GM12801 (cell line): ENCODE measurements around the gene ANKRD13A.

Source experiments
- TF ChIP-seq, protein P1 (sequence below): IDR thresholded peaks from one replicate; pipeline ENCODE4 v1.5.1; 2011; ENCODE audit warnings: control low read depth; ENCODE audit not compliant: insufficient read length; ENCODE audit errors: extremely low read depth

Gene ANKRD13A

DNA sequence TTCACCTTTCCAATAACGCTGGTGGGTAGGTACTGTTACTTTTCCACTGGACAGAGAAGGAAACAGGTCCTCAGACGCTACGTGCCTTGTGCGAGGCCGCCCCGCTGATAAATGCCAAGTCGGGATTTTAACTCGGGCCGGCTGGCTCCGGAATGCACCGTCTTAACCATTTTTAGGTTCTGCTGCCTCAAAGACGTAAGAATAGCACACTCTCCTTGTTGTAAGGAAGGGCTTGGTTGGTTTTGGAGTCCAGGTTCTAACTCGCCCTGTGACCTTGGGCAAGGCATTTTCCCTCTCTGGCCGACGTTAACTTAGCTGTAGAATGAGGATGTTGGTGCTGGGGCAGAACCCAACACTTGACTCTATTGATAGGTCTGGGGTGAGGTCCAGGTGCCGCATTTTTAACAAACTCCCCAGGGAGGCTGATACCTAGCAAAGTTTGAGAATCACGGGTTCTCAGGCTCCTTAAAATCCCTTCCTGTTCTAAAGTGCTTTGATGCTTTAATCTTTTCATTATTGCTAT is 814 bp downstream of the ANKRD13A start:
- TF ChIP-seq, protein P1, sequence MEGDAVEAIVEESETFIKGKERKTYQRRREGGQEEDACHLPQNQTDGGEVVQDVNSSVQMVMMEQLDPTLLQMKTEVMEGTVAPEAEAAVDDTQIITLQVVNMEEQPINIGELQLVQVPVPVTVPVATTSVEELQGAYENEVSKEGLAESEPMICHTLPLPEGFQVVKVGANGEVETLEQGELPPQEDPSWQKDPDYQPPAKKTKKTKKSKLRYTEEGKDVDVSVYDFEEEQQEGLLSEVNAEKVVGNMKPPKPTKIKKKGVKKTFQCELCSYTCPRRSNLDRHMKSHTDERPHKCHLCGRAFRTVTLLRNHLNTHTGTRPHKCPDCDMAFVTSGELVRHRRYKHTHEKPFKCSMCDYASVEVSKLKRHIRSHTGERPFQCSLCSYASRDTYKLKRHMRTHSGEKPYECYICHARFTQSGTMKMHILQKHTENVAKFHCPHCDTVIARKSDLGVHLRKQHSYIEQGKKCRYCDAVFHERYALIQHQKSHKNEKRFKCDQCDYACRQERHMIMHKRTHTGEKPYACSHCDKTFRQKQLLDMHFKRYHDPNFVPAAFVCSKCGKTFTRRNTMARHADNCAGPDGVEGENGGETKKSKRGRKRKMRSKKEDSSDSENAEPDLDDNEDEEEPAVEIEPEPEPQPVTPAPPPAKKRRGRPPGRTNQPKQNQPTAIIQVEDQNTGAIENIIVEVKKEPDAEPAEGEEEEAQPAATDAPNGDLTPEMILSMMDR = no peak

DNA sequence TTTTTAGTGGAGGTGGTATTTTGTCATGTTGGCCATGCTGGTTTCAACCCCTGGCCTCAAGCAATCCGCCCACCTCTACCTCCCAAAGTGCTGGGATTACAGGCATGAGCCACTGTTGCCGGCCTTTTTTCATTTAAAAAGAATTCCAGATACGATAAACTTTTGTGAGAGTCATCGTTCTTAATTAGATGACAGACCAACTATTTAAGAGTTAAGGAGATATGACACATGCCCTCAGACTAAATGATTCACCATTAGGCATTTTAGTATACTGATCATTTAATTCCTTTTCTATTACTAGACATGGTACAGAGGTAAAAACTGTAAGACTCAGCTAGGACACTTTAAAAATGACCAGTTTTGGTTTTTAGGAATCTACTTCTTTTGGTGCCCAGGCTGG is 2.4 kb downstream of the ANKRD13A start:
- TF ChIP-seq, protein P1 = no peak

DNA sequence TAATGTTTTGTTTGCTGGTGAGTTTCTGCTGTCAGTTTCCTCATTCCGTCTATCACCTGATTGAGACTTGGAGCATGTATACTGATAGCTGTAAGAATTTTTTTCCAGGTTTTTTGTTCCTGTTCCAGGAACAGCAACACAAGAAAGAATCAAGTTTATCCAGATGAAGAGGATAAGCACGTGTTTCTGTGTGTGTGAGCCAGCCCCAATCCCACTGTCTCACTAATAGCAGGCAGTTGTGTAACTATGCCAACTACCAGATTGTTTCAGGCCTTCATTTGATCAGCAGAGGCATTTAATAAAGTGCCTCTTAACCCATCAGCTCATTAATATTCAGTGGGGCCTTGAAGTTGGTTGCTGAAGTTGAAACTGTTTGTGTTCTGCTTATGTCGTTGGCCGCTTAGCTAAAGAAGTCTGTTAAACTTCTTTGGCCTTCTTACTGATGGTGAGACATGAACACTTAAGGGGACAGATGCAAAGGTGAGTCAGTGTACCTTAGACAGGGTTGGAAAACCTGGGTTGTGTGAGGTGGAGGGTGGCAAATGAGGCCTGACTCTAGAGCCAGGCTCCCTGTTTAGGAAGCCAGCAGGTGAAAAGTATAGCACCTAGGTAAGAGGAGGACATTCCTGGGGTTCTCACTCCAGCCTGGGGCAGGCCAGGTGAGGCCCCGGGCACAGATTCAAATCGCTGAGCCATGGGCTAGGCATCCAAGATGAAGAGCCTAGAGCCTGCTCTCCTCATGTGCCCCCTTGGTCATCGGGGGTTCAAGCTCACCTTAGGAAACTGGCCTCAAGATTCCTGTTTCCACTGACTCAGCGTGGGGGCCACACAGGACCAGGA is 3.7 kb downstream of the ANKRD13A start:
- TF ChIP-seq, protein P1 = no peak

DNA sequence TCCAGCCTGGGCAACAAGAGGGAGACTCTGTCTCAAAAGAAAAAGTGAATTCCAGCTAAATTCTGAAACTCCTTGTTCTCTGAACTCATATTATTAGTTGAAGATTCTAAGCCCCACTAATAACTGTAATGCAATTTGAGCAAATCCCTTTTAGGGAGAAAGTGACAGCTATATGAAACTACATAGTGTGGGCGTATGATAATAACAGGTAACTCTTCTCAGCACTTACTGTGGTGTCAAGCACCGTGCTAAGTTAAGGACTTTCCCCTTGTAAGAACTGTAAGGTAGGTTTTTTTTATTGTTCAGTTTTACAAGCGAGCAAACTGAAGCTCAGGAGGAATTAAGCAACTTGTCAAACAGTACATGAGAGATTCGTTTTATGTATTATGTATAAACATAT is 5.4 kb downstream of the ANKRD13A start:
- TF ChIP-seq, protein P1 = no peak

DNA sequence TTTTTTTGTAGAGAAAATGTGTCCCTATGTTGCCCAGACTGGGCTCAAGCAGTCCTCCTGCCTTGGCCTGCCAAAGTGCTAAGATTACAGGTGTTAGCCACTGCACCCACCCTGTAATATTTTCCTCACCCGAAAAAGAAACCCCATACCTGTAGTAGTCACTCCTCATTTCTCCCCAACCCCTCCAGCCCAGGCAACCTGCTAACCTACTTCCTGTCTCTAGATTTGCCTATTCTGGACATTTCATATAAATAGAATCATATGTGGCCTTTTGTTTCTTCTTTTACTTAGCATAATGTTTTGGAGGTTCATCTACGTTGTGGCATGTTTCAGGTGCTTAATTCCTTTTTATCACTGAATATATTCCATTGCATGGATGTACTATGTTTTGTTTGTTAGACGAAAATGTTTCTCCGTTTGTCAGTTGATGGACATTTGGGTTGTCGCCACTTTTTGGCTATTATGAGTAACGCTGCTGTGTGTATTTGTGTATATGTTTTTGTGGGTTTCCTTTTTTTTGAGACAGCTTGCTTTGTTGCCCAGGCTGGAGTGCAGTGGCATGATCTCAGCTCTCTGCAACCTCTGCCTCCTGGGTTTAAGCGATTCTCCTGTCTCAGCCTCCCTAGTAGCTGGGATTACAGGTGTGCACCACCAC is 6.2 kb downstream of the ANKRD13A start:
- TF ChIP-seq, protein P1 = no peak

DNA sequence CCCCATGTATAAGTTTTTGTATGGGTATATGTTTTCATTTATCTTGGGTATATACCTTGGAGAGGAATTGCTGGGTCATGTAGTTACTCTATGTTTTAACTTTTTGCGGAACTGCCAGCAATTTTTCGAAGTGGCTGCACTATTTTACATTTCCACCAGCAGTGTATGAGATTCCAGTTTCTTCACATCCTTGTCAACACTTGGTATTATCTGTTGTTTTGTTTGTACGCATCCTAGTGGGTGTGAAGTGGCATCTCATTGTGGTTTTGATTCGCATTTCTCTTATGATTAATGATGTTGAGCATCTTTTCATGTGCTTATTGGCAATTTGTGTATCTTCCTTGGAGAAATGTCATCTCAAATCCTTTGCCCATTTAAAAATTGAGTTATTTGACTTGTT is 6.9 kb downstream of the ANKRD13A start:
- TF ChIP-seq, protein P1 = no peak

DNA sequence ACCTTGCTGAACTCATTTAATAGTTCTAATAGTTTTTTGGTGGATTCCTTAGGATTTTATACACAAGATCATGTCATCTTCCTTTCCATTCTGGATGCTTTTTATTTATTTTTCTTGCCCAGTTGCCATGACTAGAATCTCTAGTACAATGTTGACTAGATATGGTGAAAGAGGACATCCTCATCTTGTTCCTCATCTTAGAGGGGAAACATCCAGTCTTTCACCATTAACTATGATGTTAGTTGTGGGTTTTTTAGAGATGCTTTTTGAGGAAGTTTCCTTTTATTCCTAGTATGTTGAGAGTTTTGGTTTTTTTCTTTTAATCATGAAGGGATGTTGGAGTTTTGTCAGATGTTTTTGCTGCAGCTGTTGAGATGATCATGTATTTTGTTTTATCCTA is 8.7 kb downstream of the ANKRD13A start:
- TF ChIP-seq, protein P1 = no peak
